Duodenal mucosa (tissue), 2 donors: ENCODE data around the gene PARM1.

Source experiments
- H3K27ac ChIP-seq: one replicate; pipeline ENCODE4 v1.7.0; 2013; ENCODE audit warnings: low read depth, low read length
- H3K27me3 ChIP-seq, 2 donors: one replicate each; pipeline ENCODE4 v1.7.0; 2013; ENCODE audit warnings: low read length in 2 of 2, control low read depth in 1 of 2; ENCODE audit not compliant: insufficient read depth in 2 of 2, control insufficient read depth in 1 of 2
- H3K36me3 ChIP-seq, 2 donors: one replicate each; pipeline ENCODE4 v1.7.0; 2013; ENCODE audit warnings: low read length in 2 of 2, control low read depth in 1 of 2; ENCODE audit not compliant: insufficient read depth in 2 of 2, control insufficient read depth in 1 of 2
- H3K4me1 ChIP-seq, 2 donors: one replicate each; pipeline ENCODE4 v1.7.0; 2013; ENCODE audit warnings: low read length in 2 of 2, control low read depth in 1 of 2; ENCODE audit not compliant: insufficient read depth in 2 of 2, control insufficient read depth in 1 of 2
- H3K4me3 ChIP-seq, 2 donors: one replicate each; pipeline ENCODE4 v1.7.0; 2013; ENCODE audit warnings: low read length in 2 of 2, low read depth in 1 of 2
- H3K9ac ChIP-seq, 2 donors: one replicate each; pipeline ENCODE4 v1.7.0; 2013; ENCODE audit warnings: low read length in 2 of 2, low read depth in 1 of 2
- H3K9me3 ChIP-seq, 2 donors: one replicate each; pipeline ENCODE4 v1.7.0; 2013; ENCODE audit warnings: low read length in 2 of 2, control low read depth in 1 of 2; ENCODE audit not compliant: control insufficient read depth in 1 of 2

Gene PARM1

GRCh38 chr4:75057369-75057768 lies 124.5 kb downstream of the PARM1 start:
- no peak overlapping the region for H3K4me3 ChIP-seq

DNA sequence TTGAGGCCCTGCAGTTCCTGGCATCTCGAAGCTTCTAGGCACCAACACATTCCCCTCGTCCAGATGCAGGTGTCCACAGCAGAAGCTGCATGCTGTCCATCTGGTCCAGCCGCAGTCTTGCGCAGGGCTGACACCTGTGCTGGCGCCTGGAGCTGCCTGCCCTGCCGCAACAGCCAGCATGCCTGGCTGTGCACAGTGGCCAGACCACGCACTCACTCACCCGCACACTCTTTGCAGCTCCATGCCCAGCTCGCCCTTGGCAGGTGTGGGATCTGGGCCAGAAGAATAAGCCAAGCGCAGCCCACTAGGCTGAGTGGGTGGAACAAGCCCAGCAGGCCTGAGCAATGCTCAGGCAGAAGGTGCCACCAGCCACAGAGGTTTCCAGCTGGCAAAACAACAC lies 125.6 kb downstream of the PARM1 start:
- Histone ChIP-seq H3K4me1 (no peaks in the 10 kb centered on the region), H3K36me3 (no peaks in the 10 kb centered on the region), H3K4me3 (no peak overlapping the region), H3K9me3 (no peaks in the 10 kb centered on the region), H3K27ac (no peak overlapping the region), H3K9ac (no peak overlapping the region), H3K27me3 (no peaks in the 10 kb centered on the region)

More at GRCh38 chr4:75057369-75057768, 124.5 kb downstream of the PARM1 start:
- Histone ChIP-seq H3K9ac (no peak overlapping the region), H3K27ac (no peak overlapping the region), H3K9me3 (no peaks in the 10 kb centered on the region), H3K36me3 (no peaks in the 10 kb centered on the region), H3K27me3 (no peaks in the 10 kb centered on the region), H3K4me1 (no peaks in the 10 kb centered on the region)

- Histone ChIP-seq H3K36me3 (no peaks in the 10 kb centered on the region), H3K9me3 (no peaks in the 10 kb centered on the region), H3K9ac (no peak overlapping the region), H3K27me3 (no peaks in the 10 kb centered on the region), H3K4me1 (no peaks in the 10 kb centered on the region), H3K4me3 (no peak overlapping the region), H3K27ac (no peak overlapping the region)
These were observed 130.5 kb downstream of the PARM1 start for GRCh38 chr4:75063433-75063832.

DNA sequence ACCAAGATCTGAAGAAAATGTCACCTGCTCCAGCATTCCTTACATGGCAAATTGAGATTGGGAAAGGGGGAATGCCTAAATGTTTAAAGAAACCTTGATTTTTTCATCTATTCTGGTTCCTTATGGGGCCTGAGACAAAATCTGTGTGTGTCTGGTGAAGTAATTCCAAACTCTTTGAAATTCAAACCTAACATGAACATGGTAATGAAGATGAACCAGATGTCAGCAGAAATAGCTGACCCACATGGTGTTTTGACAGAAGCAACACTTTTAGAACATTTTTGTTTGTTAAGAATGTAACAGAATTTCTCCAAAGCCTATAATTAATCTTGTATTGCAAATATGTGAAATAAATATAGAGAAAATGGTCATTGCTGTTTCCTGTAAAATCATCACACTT lies 133.0 kb downstream of the PARM1 start:
- Histone ChIP-seq H3K27ac (no peak overlapping the region), H3K27me3 (no peaks in the 10 kb centered on the region), H3K9me3 (no peaks in the 10 kb centered on the region), H3K9ac (no peak overlapping the region), H3K4me3 (no peak overlapping the region), H3K36me3 (no peaks in the 10 kb centered on the region), H3K4me1 (no peaks in the 10 kb centered on the region)

- no peaks in the 10 kb centered on the region for H3K9me3 ChIP-seq
- no peak overlapping the region for H3K27ac ChIP-seq
- no peak overlapping the region for H3K4me3 ChIP-seq
- no peaks in the 10 kb centered on the region for H3K27me3 ChIP-seq
- H3K9ac ChIP-seq: no peak overlapping the region
- no peaks in the 10 kb centered on the region for H3K4me1 ChIP-seq
- no peaks in the 10 kb centered on the region for H3K36me3 ChIP-seq
These were observed 136.7 kb downstream of the PARM1 start for GRCh38 chr4:75069493-75070074.

DNA sequence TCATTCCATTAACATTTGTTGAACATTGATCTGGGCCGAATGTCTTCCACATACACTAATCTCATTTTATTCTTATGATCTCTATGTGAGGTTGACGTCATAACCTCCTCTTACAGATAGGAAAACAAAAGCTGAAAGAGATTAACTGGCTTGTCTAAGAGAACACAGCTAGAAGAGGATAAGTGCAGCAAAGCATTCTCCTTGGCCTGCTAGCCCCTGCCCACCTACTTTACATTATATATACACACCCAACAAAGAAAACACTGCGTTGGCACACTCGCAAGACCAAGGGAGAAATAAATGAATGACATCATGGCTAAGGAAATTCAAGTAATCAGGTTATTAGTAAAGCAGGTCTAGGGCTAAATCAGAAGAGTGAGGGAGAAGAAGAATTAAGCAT lies 138.4 kb downstream of the PARM1 start:
- Histone ChIP-seq H3K27me3 (no peaks in the 10 kb centered on the region), H3K36me3 (no peaks in the 10 kb centered on the region), H3K4me1 (no peaks in the 10 kb centered on the region), H3K9me3 (no peaks in the 10 kb centered on the region), H3K4me3 (no peak overlapping the region), H3K9ac (no peak overlapping the region), H3K27ac (no peak overlapping the region)

- Histone ChIP-seq H3K27ac (no peak overlapping the region), H3K4me1 (no peaks in the 10 kb centered on the region), H3K9ac (no peak overlapping the region), H3K27me3 (no peaks in the 10 kb centered on the region), H3K9me3 (no peaks in the 10 kb centered on the region), H3K4me3 (no peak overlapping the region), H3K36me3 (no peaks in the 10 kb centered on the region)
These were observed 148.0 kb downstream of the PARM1 start for GRCh38 chr4:75080888-75081287.

DNA sequence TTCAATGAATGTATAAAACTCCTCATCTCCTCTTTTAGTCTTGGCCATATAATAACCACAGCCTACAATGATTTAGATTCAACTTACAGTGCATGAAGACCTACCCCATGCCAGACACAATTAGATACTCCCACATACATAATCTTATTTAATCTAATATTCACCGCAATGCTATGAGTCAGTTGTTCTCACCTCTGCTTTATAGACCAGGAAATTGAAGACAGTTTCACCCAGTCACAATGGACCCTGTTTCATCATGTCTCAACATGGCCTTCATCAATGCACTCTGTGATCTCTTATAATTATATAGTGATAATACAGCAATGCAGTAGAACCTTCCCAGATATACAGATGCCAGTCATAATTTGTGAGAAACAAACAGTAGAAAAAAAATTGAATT lies 148.6 kb downstream of the PARM1 start:
- Histone ChIP-seq H3K9ac (no peak overlapping the region), H3K27me3 (no peaks in the 10 kb centered on the region), H3K4me3 (no peak overlapping the region)

GRCh38 chr4:75087416-75087815 lies 154.5 kb downstream of the PARM1 start:
- Histone ChIP-seq H3K27ac (no peak overlapping the region), H3K36me3 (no peaks in the 10 kb centered on the region), H3K9me3 (no peaks in the 10 kb centered on the region), H3K9ac (no peak overlapping the region), H3K4me3 (no peak overlapping the region), H3K4me1 (no peaks in the 10 kb centered on the region), H3K27me3 (no peaks in the 10 kb centered on the region)

More for the DNA sequence above, 148.6 kb downstream of the PARM1 start:
- Histone ChIP-seq H3K27ac (no peak overlapping the region), H3K9me3 (no peaks in the 10 kb centered on the region), H3K36me3 (no peaks in the 10 kb centered on the region), H3K4me1 (no peaks in the 10 kb centered on the region)

DNA sequence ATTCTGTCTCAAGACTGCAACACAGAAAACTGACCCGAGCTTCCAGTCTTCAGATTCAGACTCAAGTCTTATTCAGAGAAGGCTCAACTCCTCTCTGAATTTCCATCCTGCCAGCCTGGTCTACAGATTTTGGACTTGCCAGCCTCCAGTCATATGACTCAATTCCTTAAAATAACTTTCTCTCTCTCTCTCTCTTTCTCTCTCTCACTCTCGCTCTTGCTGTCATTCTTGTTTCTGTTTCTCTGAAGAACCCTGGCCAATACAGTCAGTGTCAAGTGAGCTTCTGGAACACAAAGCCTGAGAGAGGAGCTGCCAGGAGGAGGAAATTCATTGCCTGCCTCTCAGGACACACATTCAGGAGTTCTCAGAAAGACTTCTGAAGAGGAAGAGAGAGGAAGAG lies 154.9 kb downstream of the PARM1 start:
- H3K36me3 ChIP-seq: no peaks in the 10 kb centered on the region
- no peak overlapping the region for H3K9ac ChIP-seq
- no peaks in the 10 kb centered on the region for H3K4me1 ChIP-seq
- no peak overlapping the region for H3K4me3 ChIP-seq
- H3K27ac ChIP-seq: no peak overlapping the region
- no peaks in the 10 kb centered on the region for H3K9me3 ChIP-seq
- H3K27me3 ChIP-seq: no peaks in the 10 kb centered on the region

DNA sequence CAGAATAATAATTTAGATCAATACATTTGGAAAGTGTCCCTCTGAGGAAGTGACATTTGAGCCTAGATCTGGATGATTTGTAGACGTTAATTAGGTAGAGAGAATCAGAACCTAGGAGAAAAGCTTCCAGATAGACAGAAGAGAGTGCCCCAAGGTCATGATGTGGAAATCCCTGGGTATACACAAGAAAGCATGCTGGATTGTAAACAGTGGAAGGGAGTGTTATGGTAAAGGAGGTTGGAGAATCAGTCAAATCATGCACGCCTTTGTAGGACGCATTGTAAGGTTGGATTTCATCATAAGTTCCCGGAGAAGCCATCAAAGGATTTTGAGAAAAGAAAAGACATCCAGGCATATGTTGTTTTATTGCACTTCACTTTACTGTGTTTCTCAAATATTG lies 156.3 kb downstream of the PARM1 start:
- no peak overlapping the region for H3K9ac ChIP-seq
- H3K27ac ChIP-seq: no peak overlapping the region
- H3K9me3 ChIP-seq: no peaks in the 10 kb centered on the region
- H3K27me3 ChIP-seq: no peaks in the 10 kb centered on the region
- H3K36me3 ChIP-seq: no peaks in the 10 kb centered on the region
- H3K4me1 ChIP-seq: no peaks in the 10 kb centered on the region
- no peak overlapping the region for H3K4me3 ChIP-seq
